Stomach (tissue), 4 donors: ENCODE measurements around the gene TMTC2.

ENCODE experiments used
- POLR2A ChIP-seq, 4 donors: fragments of 450-650 bp; IDR thresholded peaks; one replicate each; pipeline ENCODE4 v1.6.1; 2016; ENCODE audit warnings: antibody characterized with exemption in 4 of 4, control low read depth in 2 of 4, mild to moderate bottlenecking in 1 of 4, moderate library complexity in 1 of 4
- POLR2AphosphoS5 ChIP-seq, 3 donors: sonication (generic); formaldehyde crosslinking; IDR thresholded peaks; one replicate each; pipeline ENCODE4 v1.6.1; 2016; ENCODE audit warnings: antibody characterized with exemption in 3 of 3
- TF ChIP-seq, protein P1 (sequence below), 7 experiments: fragments of 450-650 bp in 4 of 7; fragments of 200-600 bp in 3 of 7; sonication (generic) in 3 of 7; IDR thresholded peaks; one replicate each; pipeline ENCODE4 v1.5.1; 2016 to 2019; ENCODE audit warnings: antibody characterized with exemption in 7 of 7, control low read depth in 2 of 7, mild to moderate bottlenecking in 1 of 7

DNA sequence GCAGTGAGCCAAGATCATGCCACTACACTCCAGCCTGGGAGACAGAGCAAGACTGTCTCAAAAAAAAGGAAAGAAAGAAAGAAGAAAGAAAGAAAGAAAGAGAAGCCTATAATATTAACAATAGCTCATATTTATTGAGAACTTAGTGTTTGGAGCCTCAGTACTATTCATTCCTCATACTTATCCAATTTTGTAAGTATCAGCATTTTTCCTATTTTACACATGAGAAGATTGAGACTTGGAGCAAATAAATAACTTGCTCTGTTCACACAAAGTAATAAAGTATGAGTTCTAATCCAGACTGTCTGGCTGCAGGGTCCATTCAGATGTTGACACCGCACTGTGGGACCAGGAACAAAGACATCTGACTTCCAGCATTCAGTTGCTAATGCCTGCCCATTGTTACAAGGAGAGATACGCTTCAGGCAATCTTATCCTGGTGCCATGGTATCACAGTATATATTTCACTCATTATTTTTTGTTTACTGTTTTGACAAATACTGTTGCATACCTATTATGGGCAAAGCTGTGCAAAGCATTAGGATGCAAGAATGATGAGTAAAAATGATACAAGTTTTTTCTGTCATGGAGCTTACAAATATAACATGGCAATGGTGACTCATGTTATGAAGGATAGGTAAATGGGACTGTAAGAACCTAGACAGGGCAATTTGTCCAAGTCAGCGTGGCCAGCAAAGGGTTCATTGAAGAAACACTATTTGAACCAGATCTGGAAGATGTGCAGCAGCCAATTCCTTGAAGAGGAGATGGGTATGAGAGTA lies 21.4 kb upstream of the TMTC2 start:
- TF ChIP-seq, protein P1, sequence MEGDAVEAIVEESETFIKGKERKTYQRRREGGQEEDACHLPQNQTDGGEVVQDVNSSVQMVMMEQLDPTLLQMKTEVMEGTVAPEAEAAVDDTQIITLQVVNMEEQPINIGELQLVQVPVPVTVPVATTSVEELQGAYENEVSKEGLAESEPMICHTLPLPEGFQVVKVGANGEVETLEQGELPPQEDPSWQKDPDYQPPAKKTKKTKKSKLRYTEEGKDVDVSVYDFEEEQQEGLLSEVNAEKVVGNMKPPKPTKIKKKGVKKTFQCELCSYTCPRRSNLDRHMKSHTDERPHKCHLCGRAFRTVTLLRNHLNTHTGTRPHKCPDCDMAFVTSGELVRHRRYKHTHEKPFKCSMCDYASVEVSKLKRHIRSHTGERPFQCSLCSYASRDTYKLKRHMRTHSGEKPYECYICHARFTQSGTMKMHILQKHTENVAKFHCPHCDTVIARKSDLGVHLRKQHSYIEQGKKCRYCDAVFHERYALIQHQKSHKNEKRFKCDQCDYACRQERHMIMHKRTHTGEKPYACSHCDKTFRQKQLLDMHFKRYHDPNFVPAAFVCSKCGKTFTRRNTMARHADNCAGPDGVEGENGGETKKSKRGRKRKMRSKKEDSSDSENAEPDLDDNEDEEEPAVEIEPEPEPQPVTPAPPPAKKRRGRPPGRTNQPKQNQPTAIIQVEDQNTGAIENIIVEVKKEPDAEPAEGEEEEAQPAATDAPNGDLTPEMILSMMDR (IDR thresholded peaks at IDR 0.05) = no peak
- TF ChIP-seq POLR2AphosphoS5 (IDR thresholded peaks at IDR 0.05) = no peak
- TF ChIP-seq POLR2A (IDR thresholded peaks at IDR 0.05) = no peak
